Gastroesophageal sphincter (tissue), 4 donors: ENCODE results near the gene TMEM74B. TPM values are rescaled to one million over a fixed set of nuclear protein-coding genes. Genes with fewer than 3 reads are reported as not detected.

Experiments used
- ATAC-seq: fragments of 150-250 bp; one replicate; pipeline ENCODE4 v1.9.1; 2016; ENCODE audit warnings: mild to moderate bottlenecking, moderate library complexity
- H3K27ac ChIP-seq, 4 donors: fragments of 200-600 bp; sonication (generic) in 3 of 4; 1 replicate in 3 of 4; 2 replicates in 1 of 4; pipeline ENCODE4 v1.5.1; 2016 to 2019
- H3K27me3 ChIP-seq: fragments of 200-600 bp; sonication (generic); one replicate; pipeline ENCODE4 v1.5.1; 2019
- H3K36me3 ChIP-seq, 2 donors: fragments of 200-600 bp; sonication (generic); one replicate each; pipeline ENCODE4 v1.5.1; 2019; ENCODE audit warnings: control low read depth in 1 of 2
- H3K4me1 ChIP-seq, 3 donors: fragments of 200-600 bp; sonication (generic); 1 replicate in 2 of 3; 2 replicates in 1 of 3; pipeline ENCODE4 v1.5.1; 2016 to 2019; ENCODE audit warnings: control low read depth in 2 of 3
- H3K4me3 ChIP-seq, 2 donors: fragments of 200-600 bp; sonication (generic); one replicate each; pipeline ENCODE4 v1.5.1; 2019; ENCODE audit warnings: mild to moderate bottlenecking in 1 of 2, moderate library complexity in 1 of 2
- H3K9me3 ChIP-seq, 3 donors: fragments of 200-600 bp; sonication (generic); one replicate each; pipeline ENCODE4 v1.5.1; 2017 to 2019; ENCODE audit warnings: control low read depth in 2 of 3
- EP300 ChIP-seq: sonication (generic); formaldehyde crosslinking; IDR thresholded peaks from one replicate; pipeline ENCODE4 v1.6.1; 2017; ENCODE audit warnings: antibody characterized with exemption, mild to moderate bottlenecking
- POLR2A ChIP-seq, 2 donors: fragments of 450-650 bp; IDR thresholded peaks; one replicate each; pipeline ENCODE4 v1.6.1; 2017; ENCODE audit warnings: antibody characterized with exemption in 2 of 2, mild to moderate bottlenecking in 2 of 2, moderate library complexity in 1 of 2
- POLR2AphosphoS5 ChIP-seq: sonication (generic); formaldehyde crosslinking; IDR thresholded peaks from one replicate; pipeline ENCODE4 v1.6.1; 2017; ENCODE audit warnings: antibody characterized with exemption
- WGBS, 2 donors: methylation state at CpG; one replicate each; pipeline ENCODE4 v1.1.5; 2018; ENCODE audit warnings: low coverage in 1 of 2; 5-methylcytosine and 5-hydroxymethylcytosine counted together
- total RNA-seq, 4 donors: library from RNA; depleted of rRNA; stranded (reverse); fragments of >200 nt; gene quantifications; one replicate each; pipeline ENCODE4 v1.1.0, GENCODE V29; 2016
- TF ChIP-seq, protein P1 (sequence below), 4 experiments: fragments of 200-600 bp in 2 of 4; fragments of 450-650 bp in 2 of 4; sonication (generic) in 1 of 4; IDR thresholded peaks; one replicate each; pipeline ENCODE4 v1.5.1; 2017 to 2019; ENCODE audit warnings: antibody characterized with exemption in 4 of 4, mild to moderate bottlenecking in 2 of 4, moderate library complexity in 2 of 4

The TMEM74B gene
- total RNA-seq, 4 donors from 2014 or later: 1.5 to 1.8 TPM; not detected in 2

DNA sequence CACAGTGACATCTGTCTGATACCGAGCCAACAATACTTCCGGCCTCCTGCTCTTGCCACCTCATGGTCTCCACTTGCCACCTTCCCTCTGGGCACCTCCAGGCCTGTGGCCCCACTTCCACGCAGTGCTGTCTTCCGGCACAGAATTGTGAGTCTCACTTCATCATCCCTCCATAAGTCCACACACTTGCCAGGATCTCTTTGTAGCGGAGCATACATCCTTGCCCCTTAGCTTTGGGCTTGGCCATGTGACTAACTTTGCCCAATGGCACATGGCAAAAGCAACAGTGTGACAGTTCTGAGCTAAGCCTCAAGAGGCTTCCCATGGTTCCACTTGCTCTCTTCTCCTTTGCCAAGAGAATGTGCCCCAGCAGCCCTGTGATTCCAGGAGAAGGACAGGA is 14.0 kb upstream of the TMEM74B start:
- no peaks in the 10 kb centered on the region for H3K36me3 ChIP-seq

DNA sequence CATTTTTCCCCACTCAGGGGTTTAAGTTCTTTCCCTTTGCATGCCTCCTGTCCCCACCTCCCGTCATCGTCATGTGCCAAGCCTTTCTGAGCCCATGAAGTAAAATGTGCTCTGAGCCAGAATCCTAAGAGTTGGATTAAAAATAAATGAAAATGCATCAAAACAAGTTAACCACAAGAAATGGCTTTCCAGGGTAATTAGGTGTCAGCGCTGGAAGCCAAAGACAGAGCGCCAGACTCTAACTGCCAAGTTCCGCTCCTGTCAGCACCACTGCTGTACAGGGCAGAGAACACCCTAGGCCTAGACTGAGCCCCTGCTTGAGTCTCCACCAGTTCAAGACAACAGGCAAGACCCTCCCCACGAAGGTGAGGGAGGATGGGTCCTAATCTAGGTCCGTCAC is 13.0 kb upstream of the TMEM74B start:
- TF ChIP-seq EP300 (no peak), POLR2AphosphoS5 (no peak), POLR2A (IDR thresholded peaks at IDR 0.05) (no peak)
- TF ChIP-seq, protein P1, sequence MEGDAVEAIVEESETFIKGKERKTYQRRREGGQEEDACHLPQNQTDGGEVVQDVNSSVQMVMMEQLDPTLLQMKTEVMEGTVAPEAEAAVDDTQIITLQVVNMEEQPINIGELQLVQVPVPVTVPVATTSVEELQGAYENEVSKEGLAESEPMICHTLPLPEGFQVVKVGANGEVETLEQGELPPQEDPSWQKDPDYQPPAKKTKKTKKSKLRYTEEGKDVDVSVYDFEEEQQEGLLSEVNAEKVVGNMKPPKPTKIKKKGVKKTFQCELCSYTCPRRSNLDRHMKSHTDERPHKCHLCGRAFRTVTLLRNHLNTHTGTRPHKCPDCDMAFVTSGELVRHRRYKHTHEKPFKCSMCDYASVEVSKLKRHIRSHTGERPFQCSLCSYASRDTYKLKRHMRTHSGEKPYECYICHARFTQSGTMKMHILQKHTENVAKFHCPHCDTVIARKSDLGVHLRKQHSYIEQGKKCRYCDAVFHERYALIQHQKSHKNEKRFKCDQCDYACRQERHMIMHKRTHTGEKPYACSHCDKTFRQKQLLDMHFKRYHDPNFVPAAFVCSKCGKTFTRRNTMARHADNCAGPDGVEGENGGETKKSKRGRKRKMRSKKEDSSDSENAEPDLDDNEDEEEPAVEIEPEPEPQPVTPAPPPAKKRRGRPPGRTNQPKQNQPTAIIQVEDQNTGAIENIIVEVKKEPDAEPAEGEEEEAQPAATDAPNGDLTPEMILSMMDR (IDR thresholded peaks at IDR 0.05): no peak
- Histone ChIP-seq H3K36me3 (no peaks in the 10 kb centered on the region), H3K27me3 (peaks cover 5% of the 10 kb centered on the region), H3K9me3 (no peaks in the 10 kb centered on the region), H3K4me1 (no peaks in the 10 kb centered on the region), H3K4me3 (no peak overlapping the region), H3K27ac (no peak overlapping the region)
- ATAC-seq: no peak
- WGBS, 2 donors: 86% methylated on average over 5 of the region's 7 CpGs; no CpG with 5 or more reads in 1 of the 2 donors

More for the DNA sequence above, 14.0 kb upstream of the TMEM74B start:
- Histone ChIP-seq H3K27ac (no peak overlapping the region), H3K4me3 (no peak overlapping the region), H3K9me3 (no peaks in the 10 kb centered on the region), H3K4me1 (no peaks in the 10 kb centered on the region), H3K27me3 (peaks cover 9% of the 10 kb centered on the region)
- WGBS, 2 donors: 89% methylated on average over 5 of the region's 5 CpGs; no CpG with 5 or more reads in 1 of the 2 donors
- TF ChIP-seq, protein P1 (IDR thresholded peaks at IDR 0.05): no peak
- TF ChIP-seq EP300 (no peak), POLR2AphosphoS5 (no peak), POLR2A (IDR thresholded peaks at IDR 0.05) (no peak)
- no peak for ATAC-seq

DNA sequence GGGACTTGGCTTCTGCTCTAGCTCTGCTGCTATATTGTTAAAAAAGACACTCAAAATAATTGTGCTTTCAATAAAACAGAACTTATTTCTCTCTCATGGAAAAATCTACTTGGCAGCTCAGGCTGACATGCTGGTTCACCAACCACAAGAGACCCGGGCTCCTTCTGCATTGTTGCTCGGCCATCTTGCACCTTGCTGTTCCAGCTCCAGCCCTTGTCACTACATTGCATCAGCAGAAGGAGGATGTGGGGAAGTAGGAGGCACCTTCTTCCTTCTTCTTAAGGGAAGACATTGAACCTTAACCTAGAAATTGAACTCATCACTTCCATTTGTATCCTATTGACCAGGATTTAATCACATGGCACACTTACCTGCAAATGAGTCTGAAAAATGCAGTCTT is 11.9 kb upstream of the TMEM74B start:
- Histone ChIP-seq H3K4me1 (no peaks in the 10 kb centered on the region), H3K27me3 (peaks cover 5% of the 10 kb centered on the region), H3K27ac (no peak overlapping the region), H3K36me3 (no peaks in the 10 kb centered on the region), H3K9me3 (no peaks in the 10 kb centered on the region), H3K4me3 (no peak overlapping the region)
- ATAC-seq: no peak
- no peak for TF ChIP-seq EP300
- TF ChIP-seq POLR2AphosphoS5: no peak
- TF ChIP-seq POLR2A (IDR thresholded peaks at IDR 0.05): no peak
- TF ChIP-seq, protein P1 (IDR thresholded peaks at IDR 0.05): no peak
- WGBS, 2 donors: 72 to 84% methylated on average over 2 of the region's 2 CpGs

DNA sequence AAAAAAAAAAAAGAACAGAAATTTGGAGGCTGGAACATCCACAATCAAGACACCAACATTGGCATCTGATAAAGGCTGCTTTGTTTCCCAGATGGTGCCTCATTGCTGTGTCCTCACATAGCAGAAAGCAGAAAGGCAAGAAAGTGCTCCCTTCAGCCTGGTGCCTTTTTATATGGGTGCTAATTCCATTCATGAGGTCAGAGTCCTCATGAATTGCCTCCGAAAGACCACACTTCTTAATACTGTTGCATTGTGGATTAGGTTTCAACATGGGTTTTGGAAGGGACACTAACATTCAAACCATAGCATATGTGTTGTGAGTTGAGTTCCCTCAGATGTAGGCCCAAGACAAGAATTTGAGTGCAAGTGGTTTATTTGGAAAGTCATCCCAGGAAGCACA is 10.4 kb upstream of the TMEM74B start:
- Histone ChIP-seq H3K27me3 (no peaks in the 10 kb centered on the region), H3K9me3 (no peaks in the 10 kb centered on the region), H3K27ac (no peak overlapping the region), H3K36me3 (no peaks in the 10 kb centered on the region), H3K4me1 (no peaks in the 10 kb centered on the region), H3K4me3 (no peak overlapping the region)
- ATAC-seq: no peak
- WGBS, 2 donors: no CpG with 5 or more reads among the region's 1 CpG
- TF ChIP-seq POLR2AphosphoS5 (no peak), EP300 (no peak), POLR2A (IDR thresholded peaks at IDR 0.05) (no peak)
- TF ChIP-seq, protein P1 (IDR thresholded peaks at IDR 0.05): no peak

DNA sequence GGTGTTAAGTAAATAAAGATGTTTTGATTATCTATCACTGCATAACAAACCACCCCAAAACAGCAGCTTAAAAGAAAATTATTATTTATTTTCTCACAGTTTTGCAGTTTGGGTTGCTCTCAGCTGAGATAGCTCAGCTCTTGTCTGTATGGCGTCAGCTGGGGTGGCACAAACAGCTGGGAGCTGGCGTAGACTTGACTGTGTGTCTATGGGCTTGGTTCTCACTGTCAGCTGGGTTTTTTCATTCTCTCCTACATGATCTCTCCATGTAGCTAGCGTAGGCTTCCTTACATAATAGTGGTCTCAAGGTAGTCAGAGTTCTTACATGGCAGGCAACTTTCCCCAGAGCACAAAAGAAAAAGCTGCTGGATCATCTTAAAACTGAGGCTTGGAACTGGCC is 6.5 kb upstream of the TMEM74B start:
- H3K36me3 ChIP-seq: no peaks in the 10 kb centered on the region
- 92% methylated on average over 2 of the region's 3 CpGs; no CpG with 5 or more reads in 1 of the 2 donors for WGBS, 2 donors
- no peak for ATAC-seq
- H3K27ac ChIP-seq: no peak overlapping the region
- no peaks in the 10 kb centered on the region for H3K9me3 ChIP-seq
- H3K4me1 ChIP-seq: no peaks in the 10 kb centered on the region
- peaks cover 9% of the 10 kb centered on the region for H3K27me3 ChIP-seq
- TF ChIP-seq POLR2AphosphoS5 (no peak), EP300 (no peak), POLR2A (IDR thresholded peaks at IDR 0.05) (no peak)
- TF ChIP-seq, protein P1 (IDR thresholded peaks at IDR 0.05): no peak
- no peak overlapping the region for H3K4me3 ChIP-seq
